Stimulated activated CD4-positive, alpha-beta T cell treated with anti-CD3 and anti-CD28 coated beads, Interleukin-15, amount 100 ng/mL, for 1 hour (primary cell): Measurements from ENCODE around the gene CHAC1.
"Not testable (repeated sequence)": the region's sequence is repeated elsewhere in the genome, so short reads cannot be mapped to it uniquely, and the experiment has no call there.

ENCODE experiments used
- DNase-seq, 2 donors: peaks; one replicate each; pipeline ENCODE4 v3.0.0-alpha.2; 2020; ENCODE audit warnings: low read depth in 1 of 2, low spot score in 1 of 2

The CHAC1 gene

DNA sequence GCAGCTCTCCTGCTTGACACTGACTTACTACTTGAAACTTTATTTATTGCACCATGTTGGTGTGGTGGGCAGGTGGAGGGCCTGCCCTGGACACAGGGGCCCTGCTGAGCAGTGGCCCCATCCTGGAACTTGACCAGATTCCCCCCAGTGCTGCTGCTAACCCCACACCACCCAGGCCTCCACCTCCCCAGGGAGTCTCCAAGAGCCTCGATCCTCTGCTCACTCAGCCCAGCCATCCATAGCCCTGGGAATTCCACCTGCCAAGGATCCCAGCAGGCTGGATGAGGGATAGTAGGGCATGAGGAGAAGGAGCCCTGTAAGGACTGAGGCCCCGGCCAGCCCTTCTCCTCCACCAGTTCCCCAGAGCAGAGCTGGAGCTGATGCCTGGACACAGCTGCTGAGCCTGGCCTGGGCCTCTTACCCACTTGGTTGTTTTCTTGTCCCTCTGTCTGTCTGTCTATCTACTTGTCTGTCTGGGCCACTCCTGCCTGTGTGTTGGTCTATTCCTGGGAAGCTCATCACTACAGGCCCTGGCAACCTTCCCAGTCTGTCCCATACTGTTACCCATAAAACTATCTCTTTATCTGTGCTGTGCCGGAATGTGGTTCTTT is 2.8 kb downstream of the CHAC1 start:
- no peak for DNase-seq

DNA sequence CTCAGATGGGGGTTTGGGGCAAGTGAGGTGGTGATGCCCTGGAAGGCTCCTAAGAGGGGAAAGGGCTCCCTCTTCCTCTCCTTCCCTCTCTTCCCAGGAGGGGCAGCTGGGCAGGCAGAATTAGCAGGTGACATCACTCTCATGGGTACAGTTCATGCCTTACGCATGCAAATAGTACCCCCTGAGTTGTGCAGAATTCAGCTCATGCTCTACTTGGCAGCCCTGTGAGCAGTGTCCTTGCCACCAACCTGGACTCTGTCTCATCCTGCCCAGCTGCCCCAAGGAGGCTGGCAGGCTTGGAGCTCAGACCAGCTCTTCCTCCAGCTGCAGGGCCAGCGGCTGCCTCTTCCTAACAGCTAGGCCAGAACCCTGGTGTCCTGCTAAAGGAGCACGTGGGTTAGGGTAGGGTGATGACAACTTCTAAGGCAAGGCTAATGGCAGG is 3.3 kb downstream of the CHAC1 start:
- DNase-seq: no peak

DNA sequence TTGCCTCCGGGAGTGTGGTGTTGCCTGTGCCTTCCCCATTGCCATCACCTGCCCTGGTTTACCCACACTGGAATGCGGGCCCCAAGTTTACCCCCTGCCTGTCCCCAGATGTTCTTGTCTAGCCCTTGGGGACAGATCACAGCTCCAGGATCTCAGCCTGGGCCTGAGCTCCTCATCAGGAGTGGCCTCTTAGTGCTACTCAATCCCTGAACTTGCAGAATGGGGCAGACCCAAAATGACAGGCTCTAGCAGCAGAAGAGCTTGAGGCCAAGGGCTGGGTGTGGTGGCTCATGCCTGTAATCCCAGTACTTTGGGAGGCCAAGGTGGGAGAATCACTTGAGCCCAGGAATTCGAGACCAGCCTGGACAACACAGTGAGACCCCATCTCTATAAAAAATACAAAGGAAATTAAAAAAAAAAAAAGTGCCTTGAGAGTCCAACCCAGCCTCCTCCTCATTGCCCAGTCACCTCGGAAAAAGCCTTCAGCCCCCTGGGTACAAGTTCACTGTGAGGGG is 3.8 kb downstream of the CHAC1 start:
- no peak for DNase-seq

DNA sequence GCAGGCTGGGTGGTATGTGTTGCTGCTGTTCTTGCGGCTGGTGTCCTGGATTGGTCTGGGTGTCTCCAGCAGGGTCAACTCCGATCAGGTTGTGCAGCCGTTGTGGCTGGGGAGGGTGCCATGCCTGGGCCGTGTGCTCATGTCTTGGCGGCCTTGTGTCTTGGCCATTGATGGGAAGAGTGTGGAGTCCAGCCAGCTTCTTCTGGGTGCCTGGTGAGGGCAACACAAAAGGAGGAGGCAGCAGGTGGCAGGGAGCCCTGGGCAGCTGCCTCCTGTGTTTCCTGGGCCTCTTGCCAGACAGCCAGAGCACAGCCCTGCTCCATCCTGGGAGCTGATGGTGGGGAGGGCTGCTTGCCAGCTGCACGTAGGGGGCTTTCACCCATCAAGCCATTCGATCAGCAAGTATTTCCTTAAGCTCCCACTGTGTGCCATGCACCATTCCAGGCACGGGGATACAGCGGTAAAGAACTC is 4.3 kb downstream of the CHAC1 start:
- no peak for DNase-seq

DNA sequence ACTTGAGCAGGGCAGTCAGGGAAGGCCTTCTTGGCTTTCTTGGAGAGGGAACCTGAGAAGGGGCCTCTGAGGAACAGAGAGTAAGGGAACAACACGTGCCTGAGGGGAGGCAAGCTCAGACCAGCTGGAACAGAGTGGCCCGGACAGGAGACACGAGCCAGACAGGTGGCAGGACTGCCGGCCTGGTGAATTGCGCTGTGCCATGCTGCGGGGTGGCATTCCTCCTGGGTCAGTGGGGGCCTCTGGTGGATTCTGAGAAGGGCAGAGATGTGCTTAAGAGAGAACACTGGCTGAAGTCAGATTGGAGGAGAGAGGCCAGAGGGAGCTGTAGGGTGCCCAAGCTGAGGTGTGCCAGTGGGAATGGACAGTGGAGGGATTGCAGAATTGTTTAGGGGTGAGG is 4.9 kb downstream of the CHAC1 start:
- DNase-seq: no peak

DNA sequence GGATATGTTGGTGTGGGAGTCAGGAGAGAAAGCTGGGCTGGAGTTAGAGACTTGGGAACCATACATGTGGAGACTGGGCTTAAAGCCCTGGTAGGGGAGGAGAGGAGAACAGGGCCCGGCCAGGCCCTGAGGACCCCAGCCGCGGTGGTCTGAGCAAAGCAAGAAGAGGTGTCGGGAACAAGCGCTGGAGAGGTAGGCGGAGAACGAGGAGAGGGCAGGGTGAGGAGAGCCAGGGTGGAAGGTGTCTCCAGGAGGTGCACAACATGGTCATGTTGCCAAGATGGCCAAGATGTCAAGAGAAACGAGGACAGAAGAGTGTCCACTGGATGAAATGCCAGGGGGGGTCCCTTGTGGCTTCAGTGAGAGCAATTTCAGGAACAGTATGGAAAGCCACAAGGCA is 5.5 kb downstream of the CHAC1 start:
- no peak for DNase-seq

DNA sequence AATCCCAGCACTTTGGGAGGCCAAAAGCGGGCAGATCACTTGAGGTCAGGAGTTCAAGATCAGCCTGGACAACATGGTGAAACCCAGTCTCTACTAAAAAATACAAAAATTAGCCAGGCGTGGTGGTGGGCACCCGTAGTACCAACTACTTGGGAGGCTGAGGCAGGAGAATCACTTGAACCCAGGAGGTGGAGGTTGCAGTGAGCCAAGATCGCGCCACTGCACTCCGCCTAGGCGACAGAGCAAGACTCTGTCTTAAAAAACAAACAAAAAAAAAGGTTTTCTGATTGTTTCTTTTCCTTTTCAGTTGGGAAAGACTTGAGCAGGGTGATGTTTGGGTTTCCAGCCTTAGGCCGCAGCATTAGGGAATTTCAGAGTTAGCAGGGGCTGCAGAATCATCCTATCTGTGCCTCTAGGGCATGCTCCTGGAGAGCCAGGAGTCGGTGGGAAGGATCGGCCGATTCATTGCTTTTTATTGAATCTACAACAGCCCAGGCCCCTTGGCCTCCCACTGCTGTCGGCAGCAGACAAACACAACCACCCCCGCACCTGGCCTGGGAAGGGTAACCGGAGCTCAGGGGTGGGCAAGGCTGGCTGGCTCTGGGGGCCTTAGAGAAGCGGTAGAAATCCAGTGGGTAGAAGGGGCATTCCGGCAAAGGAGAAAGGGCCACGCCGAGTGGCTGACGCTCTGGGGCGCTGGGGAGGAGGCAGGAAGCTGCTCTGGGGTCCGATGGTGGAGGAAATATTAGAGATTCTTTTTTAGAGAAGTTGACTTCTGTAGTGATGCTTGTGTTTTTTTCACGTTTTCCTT is 6.3 kb downstream of the CHAC1 start:
- no peak for DNase-seq

DNA sequence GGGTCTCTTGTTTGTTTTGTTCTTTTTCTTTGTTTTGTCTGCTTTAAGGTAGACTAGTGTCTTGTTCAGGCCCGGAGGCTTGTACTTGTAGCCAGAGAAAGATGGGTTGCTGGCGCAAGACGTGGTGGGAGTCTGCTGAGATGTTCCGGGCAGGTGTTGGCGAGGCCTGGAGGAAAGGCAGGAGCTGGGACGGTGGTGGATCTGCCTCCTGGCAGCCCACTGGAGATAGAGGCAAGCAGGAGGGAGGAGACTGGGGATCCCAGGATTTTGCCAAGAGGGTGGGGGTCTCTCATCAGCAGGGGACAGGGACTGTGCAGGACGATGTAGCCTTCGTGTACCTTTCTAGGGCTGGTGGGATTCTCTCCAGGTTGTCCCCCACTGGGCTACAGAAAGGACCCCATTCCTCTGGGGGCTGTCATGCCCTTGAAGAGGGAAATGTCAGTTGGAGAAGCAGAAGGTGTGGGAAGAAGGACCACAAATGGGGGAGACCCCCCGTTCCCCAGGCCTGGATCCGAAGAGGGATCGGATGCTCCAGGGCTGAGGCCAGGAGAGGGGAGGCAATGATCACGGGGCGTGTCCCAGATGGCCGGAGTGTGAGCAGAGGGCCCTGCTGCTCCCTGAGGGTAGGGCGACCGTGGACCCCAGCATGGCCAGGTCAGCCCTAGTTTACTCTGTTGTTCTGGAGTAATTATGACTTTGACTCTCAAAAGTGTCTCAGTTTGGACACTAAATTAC is 7.0 kb downstream of the CHAC1 start:
- no peak for DNase-seq

DNA sequence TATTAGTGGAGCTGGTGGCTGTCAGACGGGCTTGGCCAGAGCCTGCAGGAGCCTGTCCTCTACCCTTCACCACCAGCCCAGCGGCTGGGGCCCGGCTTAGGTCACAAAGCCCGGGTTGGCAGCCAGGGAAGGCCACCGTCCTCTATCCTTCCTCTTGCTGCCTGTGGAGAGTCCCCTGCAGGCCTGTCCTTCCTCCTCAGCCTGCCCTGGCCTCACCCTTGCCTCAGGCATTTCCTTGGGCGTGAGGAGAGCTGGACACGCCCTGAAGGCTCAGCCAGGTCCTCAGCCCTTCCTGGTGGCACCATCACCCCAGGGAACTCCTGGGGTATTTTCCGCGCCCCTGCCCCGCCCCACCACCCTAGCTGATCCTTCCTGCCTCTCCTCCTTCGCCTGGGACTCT is 7.7 kb downstream of the CHAC1 start:
- no peak for DNase-seq

DNA sequence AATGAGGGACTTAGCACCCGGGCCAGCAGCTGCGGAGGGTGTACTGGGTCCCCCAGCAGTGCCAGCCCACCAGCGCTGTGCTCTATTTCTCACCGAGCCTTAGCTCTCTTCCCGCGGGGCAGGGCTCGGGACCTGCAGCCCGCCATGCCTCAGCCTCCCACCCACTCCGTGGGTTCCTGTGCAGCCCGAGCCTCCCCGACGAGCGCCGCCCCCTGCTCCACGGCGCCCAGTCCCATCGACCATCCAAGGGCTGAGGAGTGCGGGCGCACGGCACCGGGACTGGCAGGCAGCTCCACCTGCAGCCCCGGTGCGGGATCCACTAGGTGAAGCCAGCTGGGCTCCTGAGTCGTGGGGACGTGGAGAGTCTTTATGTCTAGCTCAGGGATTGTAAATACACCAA is 8.5 kb downstream of the CHAC1 start:
- not testable (repeated sequence) for DNase-seq

DNA sequence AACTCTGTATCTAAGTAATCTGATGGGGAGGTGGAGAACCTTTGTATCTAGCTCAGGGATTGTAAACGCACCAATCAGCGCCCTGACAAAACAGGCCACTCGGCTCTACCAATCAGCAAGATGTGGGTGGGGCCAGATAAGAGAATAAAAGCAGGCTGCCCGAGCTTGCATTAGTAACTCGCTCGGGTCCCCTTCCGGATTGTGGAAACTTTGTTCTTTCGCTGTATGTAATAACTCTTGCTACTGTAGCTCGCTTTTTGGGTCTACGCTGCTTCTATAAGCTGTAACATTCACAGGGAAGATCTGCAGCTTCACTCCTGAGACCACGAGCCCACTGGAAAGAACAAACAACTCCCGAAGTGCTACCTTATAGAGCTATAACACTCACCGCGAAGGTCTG is 9.0 kb downstream of the CHAC1 start:
- DNase-seq: not testable (repeated sequence)

DNA sequence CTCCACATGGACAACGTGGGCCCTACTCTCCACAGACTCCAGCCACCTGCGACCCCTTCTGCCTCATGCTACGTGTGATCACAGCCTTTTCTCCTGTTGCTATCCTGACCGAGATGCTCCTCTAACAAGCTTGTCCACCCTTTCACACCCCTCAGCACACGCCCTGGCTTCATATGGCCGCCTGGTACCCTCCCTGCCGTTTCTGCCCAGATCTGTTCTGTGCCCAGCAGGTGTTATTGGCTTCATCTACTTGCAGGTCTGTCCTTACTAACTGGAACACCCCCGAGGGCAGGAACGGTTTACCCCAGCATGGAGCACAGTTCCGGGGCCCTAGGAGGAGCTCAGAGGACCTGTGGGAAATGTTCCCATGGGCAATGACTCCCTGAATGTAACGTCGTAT is 9.9 kb downstream of the CHAC1 start:
- DNase-seq: no peak

DNA sequence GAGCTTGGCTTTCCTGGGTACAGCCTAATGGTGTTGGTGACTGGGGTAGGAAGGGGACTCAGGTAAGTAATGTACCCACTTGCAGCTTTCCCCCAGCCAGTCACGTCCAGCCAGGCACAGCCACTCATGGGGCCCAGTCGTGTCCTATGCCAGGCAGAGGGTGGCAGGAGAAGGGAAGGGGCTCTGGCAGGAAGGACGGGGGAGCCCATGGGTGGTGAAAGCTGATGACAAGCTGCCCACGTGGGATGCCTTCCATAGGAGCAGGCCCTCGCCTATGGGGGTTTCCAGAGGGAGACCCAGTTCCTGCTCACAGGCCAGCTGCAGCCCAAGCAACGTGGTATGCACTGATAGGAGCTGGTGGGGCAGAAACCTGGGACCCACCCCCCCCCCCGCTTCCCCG is 10.7 kb downstream of the CHAC1 start:
- DNase-seq: no peak

DNA sequence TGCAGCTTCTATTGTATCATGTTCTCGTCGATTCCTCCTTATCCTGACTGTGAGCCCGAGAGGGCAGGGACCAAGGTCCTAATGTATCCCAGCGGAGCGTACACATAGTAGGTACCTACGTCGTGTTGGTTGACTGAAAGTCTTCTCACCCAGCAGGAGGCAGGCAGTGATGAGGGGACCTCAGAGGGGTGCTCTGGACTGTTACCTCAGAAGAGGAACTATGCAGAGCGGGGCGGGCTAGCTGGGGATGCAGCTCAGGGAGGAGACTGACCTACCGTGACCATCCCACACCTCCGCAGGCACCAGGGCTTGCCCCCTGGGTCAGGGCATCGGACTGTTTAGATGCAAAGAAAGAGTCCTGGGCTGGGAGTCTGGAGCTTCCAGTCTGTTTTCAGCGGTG is 11.4 kb downstream of the CHAC1 start:
- DNase-seq: no peak

DNA sequence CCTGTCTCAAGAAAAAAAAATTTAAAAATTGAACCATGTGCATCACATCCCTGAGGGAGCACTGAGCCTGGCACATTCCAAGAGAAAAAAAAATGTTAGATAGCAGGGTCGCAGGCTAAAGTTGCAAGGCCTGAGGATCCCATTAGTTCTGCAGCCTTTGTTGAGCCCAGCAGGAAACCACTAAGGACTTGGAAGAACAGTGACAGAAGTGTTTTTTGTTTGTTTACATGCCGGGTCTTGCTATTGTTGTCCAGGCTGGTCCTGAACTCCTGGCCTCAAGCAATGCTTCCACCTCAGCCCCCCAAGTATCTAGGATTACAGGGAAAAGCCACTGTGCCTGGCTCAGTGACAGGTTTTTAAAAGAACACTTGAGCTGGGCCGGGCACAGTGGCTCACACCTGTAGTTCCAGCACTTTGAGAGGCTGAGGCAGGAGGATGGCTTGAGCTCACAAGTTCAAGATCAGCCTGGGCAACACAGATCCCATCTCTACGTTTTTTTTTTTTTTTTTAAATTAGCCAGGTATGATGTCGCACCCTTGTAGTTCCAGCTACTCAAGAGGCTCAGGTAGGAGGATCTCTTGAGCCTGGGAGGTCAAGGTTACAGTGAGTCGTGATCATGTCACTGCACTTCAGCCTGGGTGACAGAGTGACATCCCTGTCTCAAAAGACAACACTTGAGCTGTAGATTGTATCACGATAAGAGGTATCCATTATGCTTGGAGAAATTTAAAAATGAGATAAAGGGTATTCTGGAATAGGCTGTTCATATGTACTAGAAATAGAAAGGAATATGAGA is 15.2 kb downstream of the CHAC1 start:
- DNase-seq: no peak

DNA sequence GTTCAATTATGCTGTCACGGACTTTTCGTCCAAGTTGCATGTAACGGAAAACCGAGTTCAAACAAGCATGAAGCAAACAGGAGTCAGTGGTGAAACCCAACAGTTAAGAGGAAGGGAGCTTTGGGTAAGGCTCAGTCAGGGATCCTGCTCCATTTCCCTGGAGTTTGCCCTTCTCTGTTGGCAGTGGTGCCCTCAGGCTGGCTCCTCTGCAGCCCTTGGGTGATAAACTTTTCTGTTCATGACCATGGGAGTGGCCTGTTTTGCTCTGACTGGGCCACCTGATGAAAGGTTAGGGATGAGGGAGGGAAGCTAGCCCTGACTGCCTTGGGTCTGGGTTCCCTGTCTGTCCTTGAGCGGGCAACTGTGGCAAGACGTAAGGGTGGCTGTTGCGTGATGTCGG is 16.1 kb downstream of the CHAC1 start:
- no peak for DNase-seq

DNA sequence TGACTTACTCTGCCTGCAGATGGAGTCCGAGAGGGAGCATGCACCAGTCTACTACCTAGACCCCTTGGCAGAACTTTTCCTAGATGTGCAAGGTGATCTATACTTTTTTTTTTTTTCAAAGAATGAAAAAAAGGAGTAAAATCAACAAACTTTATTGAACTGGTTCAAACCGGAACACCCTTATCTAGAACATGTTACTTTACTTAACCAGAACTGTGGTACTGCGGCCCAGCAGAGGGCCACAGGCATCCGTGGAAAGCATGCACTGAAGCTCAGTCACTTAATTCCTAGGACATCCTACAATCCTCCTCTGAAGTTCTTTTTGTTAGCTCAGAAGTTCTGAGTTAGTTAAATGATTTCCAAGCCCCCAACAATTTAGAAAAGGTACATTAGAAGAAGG is 21.6 kb downstream of the CHAC1 start:
- no peak for DNase-seq

DNA sequence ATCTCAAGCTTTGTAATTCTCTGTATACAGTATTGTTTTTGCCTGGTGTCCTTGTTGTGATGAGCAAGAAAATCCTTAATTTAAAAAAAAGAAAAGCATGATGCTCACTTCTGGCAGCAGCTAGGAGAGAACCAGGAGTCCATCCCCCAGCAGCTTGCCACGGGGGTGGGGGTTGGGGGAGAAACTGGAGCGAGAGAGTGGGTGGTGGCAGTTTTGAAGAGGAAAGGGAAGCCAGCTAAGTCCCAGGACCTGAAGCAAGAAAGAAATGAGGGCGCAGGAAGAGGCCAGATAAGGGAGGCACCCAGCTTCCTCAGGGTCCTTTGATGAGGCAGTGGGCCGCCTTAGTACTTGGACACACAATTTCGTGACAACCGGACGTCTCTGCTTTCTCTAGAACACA is 23.5 kb downstream of the CHAC1 start:
- DNase-seq: no peak

DNA sequence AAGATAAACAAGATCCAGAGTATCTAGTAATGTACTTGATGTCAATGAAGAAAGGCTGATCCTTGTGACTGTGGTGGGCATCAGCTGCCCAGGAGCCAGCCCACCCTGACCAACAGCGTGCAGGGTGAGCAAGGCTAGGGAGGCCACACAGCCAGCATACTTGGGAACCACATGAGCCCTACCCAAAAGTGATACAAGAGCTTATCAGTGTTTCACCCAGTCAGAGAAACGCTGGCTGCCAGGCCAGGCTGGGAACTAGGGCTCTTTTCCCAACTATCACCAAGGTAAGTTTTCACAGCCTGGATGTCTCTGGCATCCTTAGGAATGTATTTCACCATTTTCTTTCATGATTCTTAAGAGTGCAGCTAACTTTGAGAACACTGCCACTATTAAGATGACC is 24.9 kb downstream of the CHAC1 start:
- DNase-seq: no peak

DNA sequence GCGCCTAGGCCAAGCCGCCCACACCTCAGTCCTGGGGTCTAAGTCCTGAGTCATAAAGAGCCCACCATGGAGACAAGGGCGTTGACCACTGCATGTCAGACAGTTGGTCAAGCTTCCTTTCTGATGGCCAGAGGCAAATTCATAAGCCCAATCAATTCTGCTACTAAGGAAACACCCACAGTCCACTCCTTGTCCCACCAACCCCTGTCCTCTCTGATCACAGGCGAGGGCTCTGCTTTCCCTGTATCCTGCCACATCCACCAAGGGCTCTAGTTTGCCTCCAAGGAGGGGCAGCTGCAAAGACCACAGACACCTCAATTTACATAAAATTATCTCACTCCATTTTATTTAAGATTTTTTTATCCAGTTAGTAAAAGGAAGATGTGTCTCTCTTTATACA is 25.3 kb downstream of the CHAC1 start:
- no peak for DNase-seq

DNA sequence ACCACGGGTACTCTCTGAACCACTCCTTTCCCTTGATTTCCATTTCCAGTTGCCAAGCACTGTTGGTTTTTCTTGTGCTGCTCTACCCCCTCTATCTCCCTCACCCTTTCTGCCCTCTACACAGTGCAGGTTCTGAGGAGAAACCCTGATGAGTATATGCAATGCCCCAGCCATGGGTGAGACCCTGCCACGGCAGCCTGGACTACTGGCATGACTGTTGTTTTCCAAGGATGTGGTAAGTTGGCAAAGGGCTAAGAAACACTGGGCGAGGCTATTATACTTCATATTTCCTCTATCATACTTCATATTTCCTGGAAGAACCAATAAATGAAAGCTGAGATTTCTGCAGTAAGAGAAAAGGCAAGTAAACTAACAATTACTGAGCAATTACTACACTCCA is 27.9 kb downstream of the CHAC1 start:
- DNase-seq: no peak
